ENCODE measurements around the gene VILL. TPM values are rescaled to one million over a fixed set of nuclear protein-coding genes. Genes with fewer than 3 reads are reported as not detected.
A peak's percentile ranks its signal among the peaks of the same experiment; 100 is the strongest.
"Not testable (repeated sequence)": the region's sequence is repeated elsewhere in the genome, so short reads cannot be mapped to it uniquely, and the experiment has no call there.

VILL gene
- total RNA-seq, 1 experiment from 2014 or later: 2.9 TPM

- Histone ChIP-seq H3K9me3 (ENCODE audit: low read depth, low read length, poor library complexity, severe bottlenecking) (no peaks in the 10 kb centered on the region), H3K36me3 (ENCODE audit: insufficient read depth, low read length, poor library complexity, severe bottlenecking) (no peaks in the 10 kb centered on the region), H3K4me1 (ENCODE audit: insufficient read depth, low read length, poor library complexity, severe bottlenecking) (no peaks in the 10 kb centered on the region), H3K4me3 (ENCODE audit: low read depth, low read length, poor library complexity, severe bottlenecking) (peak overlapping the region; percentile 37), H3K27me3 (replicated peaks; ENCODE audit: insufficient read depth, low read depth, low read length, poor library complexity) (no peaks in the 10 kb centered on the region), H3K27ac (ENCODE audit: low read depth, low read length, poor library complexity, severe bottlenecking) (no peak overlapping the region)
- no peak for DNase-seq (ENCODE audit: low spot score)
- CTCF ChIA-PET: no interaction called here
- POLR2A ChIA-PET (ENCODE audit: low non-redundant PET): no interaction called here
- TF ChIP-seq, protein P1, sequence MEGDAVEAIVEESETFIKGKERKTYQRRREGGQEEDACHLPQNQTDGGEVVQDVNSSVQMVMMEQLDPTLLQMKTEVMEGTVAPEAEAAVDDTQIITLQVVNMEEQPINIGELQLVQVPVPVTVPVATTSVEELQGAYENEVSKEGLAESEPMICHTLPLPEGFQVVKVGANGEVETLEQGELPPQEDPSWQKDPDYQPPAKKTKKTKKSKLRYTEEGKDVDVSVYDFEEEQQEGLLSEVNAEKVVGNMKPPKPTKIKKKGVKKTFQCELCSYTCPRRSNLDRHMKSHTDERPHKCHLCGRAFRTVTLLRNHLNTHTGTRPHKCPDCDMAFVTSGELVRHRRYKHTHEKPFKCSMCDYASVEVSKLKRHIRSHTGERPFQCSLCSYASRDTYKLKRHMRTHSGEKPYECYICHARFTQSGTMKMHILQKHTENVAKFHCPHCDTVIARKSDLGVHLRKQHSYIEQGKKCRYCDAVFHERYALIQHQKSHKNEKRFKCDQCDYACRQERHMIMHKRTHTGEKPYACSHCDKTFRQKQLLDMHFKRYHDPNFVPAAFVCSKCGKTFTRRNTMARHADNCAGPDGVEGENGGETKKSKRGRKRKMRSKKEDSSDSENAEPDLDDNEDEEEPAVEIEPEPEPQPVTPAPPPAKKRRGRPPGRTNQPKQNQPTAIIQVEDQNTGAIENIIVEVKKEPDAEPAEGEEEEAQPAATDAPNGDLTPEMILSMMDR (conservative IDR thresholded peaks at IDR 0.05; ENCODE audit: low read depth, low read length): no peak
- TF ChIP-seq EZH2 (IDR thresholded peaks at IDR 0.05; ENCODE audit: borderline replicate concordance, low read depth, low read length, poor library complexity, severe bottlenecking): no peak
- intact Hi-C loops (cut with micrococcal nuclease; ENCODE audit: unreplicated experiment): no loop called here
- BruUV-seq (replicated peaks): no TSS peak
These were observed 39.8 kb downstream of the VILL start for GRCh38 chr3:38030126-38031021.

DNA sequence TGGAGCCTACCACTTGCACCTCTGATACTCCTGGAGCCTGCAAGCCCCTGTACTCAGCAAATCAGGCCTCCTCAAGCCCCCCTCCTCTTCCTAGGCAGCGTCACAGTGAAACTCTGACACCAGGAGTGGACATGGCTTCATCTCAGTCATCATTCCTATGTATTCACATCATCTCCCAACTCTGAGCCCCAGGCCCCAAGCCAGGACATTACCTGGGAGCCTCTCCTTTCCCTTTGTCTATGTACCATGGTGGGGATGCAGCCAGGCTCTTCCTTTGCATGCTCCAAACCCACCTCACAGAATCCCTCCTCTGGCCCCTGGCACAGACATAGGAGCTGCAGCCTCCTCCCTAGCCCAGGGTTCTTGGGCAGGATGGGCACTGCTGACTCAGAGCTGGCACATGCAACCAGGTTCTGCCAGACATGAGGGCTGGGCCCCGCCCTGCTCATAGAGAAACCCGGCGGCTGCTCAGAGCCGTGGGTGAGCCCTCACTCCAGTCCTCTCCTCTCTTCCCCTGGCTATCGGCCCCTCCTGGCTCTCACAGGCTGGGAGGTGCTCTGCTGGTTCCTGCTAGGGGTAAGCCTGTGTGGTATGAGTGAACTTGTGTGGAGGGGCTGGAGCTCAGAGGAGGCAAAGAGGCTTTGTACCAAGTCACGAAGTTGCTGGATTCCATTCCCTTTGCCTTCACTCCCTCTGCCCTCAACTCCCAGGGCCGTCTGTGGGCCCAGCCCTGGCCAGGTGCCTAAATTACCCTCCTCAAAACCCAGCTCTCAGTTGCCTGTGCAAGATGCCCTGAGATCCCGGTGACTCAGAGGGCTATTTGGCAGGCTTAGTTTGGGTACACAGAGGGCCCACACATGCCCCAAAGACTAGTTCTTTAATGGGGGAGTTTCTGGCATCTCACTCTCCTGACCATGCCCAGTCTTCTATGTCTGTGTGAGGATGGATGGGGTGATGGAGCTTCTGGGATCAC is 40.7 kb downstream of the VILL start:
- no peaks in the 10 kb centered on the region for H3K9me3 ChIP-seq (ENCODE audit: low read depth, low read length, poor library complexity, severe bottlenecking)
- no peaks in the 10 kb centered on the region for H3K36me3 ChIP-seq (ENCODE audit: insufficient read depth, low read length, poor library complexity, severe bottlenecking)
- BruUV-seq (replicated peaks): no TSS peak
- H3K4me3 ChIP-seq (ENCODE audit: low read depth, low read length, poor library complexity, severe bottlenecking): no peak overlapping the region
- H3K4me1 ChIP-seq (ENCODE audit: insufficient read depth, low read length, poor library complexity, severe bottlenecking): no peaks in the 10 kb centered on the region
- TF ChIP-seq EZH2 (IDR thresholded peaks at IDR 0.05; ENCODE audit: borderline replicate concordance, low read depth, low read length, poor library complexity, severe bottlenecking): no peak
- TF ChIP-seq, protein P1 (conservative IDR thresholded peaks at IDR 0.05; ENCODE audit: low read depth, low read length): no peak
- DNase-seq (ENCODE audit: low spot score): no peak
- H3K27ac ChIP-seq (ENCODE audit: low read depth, low read length, poor library complexity, severe bottlenecking): no peak overlapping the region
- H3K27me3 ChIP-seq (replicated peaks; ENCODE audit: insufficient read depth, low read depth, low read length, poor library complexity): no peaks in the 10 kb centered on the region
- ChIA-PET POLR2A (ENCODE audit: low non-redundant PET) (no interaction called here), CTCF (no interaction called here)
- intact Hi-C loops (cut with micrococcal nuclease; ENCODE audit: unreplicated experiment): no loop called here

DNA sequence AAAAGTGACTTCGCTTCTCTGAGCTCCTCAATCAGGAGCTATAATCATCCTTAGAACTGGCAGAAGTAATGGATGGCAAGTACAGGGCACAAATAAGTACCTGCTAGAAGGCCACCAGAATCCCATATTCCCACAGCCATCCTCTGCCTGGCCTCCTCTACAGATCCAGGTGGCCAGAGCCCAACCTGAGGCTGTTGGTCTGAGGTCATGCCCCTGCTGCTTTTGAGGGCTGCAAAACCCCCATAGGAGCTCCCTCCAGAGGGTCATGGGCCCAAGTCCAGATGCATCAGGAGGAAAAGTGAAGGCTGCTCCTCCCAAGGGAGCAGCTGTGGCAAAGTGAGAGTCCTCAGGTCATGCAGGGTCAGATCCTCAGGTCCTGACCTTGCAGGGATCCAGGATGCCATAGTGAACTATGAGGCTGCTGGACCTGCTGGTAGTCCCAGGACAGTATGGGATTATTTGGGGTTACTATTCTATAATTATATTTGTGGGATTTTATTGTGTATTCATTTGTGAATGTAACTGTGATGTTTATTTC is 41.8 kb downstream of the VILL start:
- ChIA-PET POLR2A (ENCODE audit: low non-redundant PET) (no interaction called here), CTCF (no interaction called here)
- no peak for TF ChIP-seq EZH2 (IDR thresholded peaks at IDR 0.05; ENCODE audit: borderline replicate concordance, low read depth, low read length, poor library complexity, severe bottlenecking)
- TF ChIP-seq, protein P1 (conservative IDR thresholded peaks at IDR 0.05; ENCODE audit: low read depth, low read length): no peak

GRCh38 chr3:38033586-38033985 is 43.0 kb downstream of the VILL start:
- H3K27me3 ChIP-seq (replicated peaks; ENCODE audit: insufficient read depth, low read depth, low read length, poor library complexity); H3K9me3 ChIP-seq (ENCODE audit: low read depth, low read length, poor library complexity, severe bottlenecking); BruUV-seq (replicated peaks); intact Hi-C loops (cut with micrococcal nuclease; ENCODE audit: unreplicated experiment); H3K27ac ChIP-seq (ENCODE audit: low read depth, low read length, poor library complexity, severe bottlenecking); DNase-seq (ENCODE audit: low spot score); H3K4me3 ChIP-seq (ENCODE audit: low read depth, low read length, poor library complexity, severe bottlenecking); POLR2A ChIA-PET (ENCODE audit: low non-redundant PET); CTCF ChIA-PET; H3K36me3 ChIP-seq (ENCODE audit: insufficient read depth, low read length, poor library complexity, severe bottlenecking); H3K4me1 ChIP-seq (ENCODE audit: insufficient read depth, low read length, poor library complexity, severe bottlenecking): not testable (repeated sequence)

More for the DNA sequence above, 41.8 kb downstream of the VILL start:
- no peak overlapping the region for H3K4me3 ChIP-seq (ENCODE audit: low read depth, low read length, poor library complexity, severe bottlenecking)
- no peaks in the 10 kb centered on the region for H3K27me3 ChIP-seq (replicated peaks; ENCODE audit: insufficient read depth, low read depth, low read length, poor library complexity)
- no peaks in the 10 kb centered on the region for H3K4me1 ChIP-seq (ENCODE audit: insufficient read depth, low read length, poor library complexity, severe bottlenecking)
- no peak for DNase-seq (ENCODE audit: low spot score)
- intact Hi-C loops (cut with micrococcal nuclease; ENCODE audit: unreplicated experiment): no loop called here
- BruUV-seq (replicated peaks): no TSS peak
- no peaks in the 10 kb centered on the region for H3K36me3 ChIP-seq (ENCODE audit: insufficient read depth, low read length, poor library complexity, severe bottlenecking)
- no peak overlapping the region for H3K27ac ChIP-seq (ENCODE audit: low read depth, low read length, poor library complexity, severe bottlenecking)
- no peaks in the 10 kb centered on the region for H3K9me3 ChIP-seq (ENCODE audit: low read depth, low read length, poor library complexity, severe bottlenecking)

- POLR2A ChIA-PET (ENCODE audit: low non-redundant PET); CTCF ChIA-PET; H3K27me3 ChIP-seq (replicated peaks; ENCODE audit: insufficient read depth, low read depth, low read length, poor library complexity); DNase-seq (ENCODE audit: low spot score); BruUV-seq (replicated peaks); H3K36me3 ChIP-seq (ENCODE audit: insufficient read depth, low read length, poor library complexity, severe bottlenecking); intact Hi-C loops (cut with micrococcal nuclease; ENCODE audit: unreplicated experiment); H3K27ac ChIP-seq (ENCODE audit: low read depth, low read length, poor library complexity, severe bottlenecking); H3K4me3 ChIP-seq (ENCODE audit: low read depth, low read length, poor library complexity, severe bottlenecking); H3K9me3 ChIP-seq (ENCODE audit: low read depth, low read length, poor library complexity, severe bottlenecking); H3K4me1 ChIP-seq (ENCODE audit: insufficient read depth, low read length, poor library complexity, severe bottlenecking): not testable (repeated sequence)
These were observed 43.7 kb downstream of the VILL start for GRCh38 chr3:38034335-38034734.
